HepG2 (cell line): ENCODE data around the gene HCFC1R1. TPM values are rescaled to one million over a fixed set of nuclear protein-coding genes. Genes with fewer than 3 reads are reported as not detected.

ENCODE experiments used
- ATF2 ChIP-seq: sonication (generic); formaldehyde crosslinking; IDR thresholded peaks from 2 replicates; pipeline ENCODE4 v1.4.0; 2020; ENCODE audit warnings: missing genetic modification reagents
- CREM ChIP-seq, 2 experiments: sonication (generic) in 1 of 2; formaldehyde crosslinking in 1 of 2; IDR thresholded peaks; 2 replicates each; pipeline versions ENCODE4 v1.4.0 to v1.6.1; 2016 to 2020; ENCODE audit warnings: antibody characterized with exemption in 1 of 2, mild to moderate bottlenecking in 1 of 2, missing genetic modification reagents in 1 of 2
- CTCF ChIP-seq: sonication (generic); formaldehyde crosslinking; IDR thresholded peaks from 2 replicates; pipeline ENCODE4 v1.5.0; 2020; ENCODE audit warnings: mild to moderate bottlenecking, missing genetic modification reagents, moderate library complexity
- GABPB1 ChIP-seq: IDR thresholded peaks from 2 replicates; pipeline ENCODE4 v1.6.1; 2016; ENCODE audit warnings: mild to moderate bottlenecking, missing genetic modification reagents, moderate library complexity, missing compliant biosample characterization
- HOXA3 ChIP-seq: sonication (generic); formaldehyde crosslinking; IDR thresholded peaks from 2 replicates; pipeline ENCODE4 v1.5.0; 2020; ENCODE audit warnings: missing genetic modification reagents
- JUN ChIP-seq: sonication (generic); formaldehyde crosslinking; IDR thresholded peaks from 2 replicates; pipeline ENCODE4 v1.4.0; 2020; ENCODE audit warnings: mild to moderate bottlenecking, missing genetic modification reagents
- KDM4B ChIP-seq: sonication (generic); formaldehyde crosslinking; IDR thresholded peaks from 2 replicates; pipeline ENCODE4 v1.4.0; 2020; ENCODE audit warnings: missing genetic modification reagents
- MAFF ChIP-seq: IDR thresholded peaks from 2 replicates; pipeline ENCODE4 v1.6.1; 2011; ENCODE audit warnings: low read depth, low read length, improper control_type of control experiment
- RARA ChIP-seq: IDR thresholded peaks from 2 replicates; pipeline ENCODE4 v1.6.1; 2016; ENCODE audit warnings: missing genetic modification reagents, missing compliant biosample characterization
- REL ChIP-seq: sonication (generic); formaldehyde crosslinking; conservative IDR thresholded peaks from 2 replicates; pipeline ENCODE4 v1.8.0; 2022; ENCODE audit warnings: mild to moderate bottlenecking, missing genetic modification reagents, moderate library complexity
- SKI ChIP-seq: fragments of 450-650 bp; IDR thresholded peaks from one replicate; pipeline ENCODE4 v1.6.1; 2018; ENCODE audit warnings: mild to moderate bottlenecking; ENCODE audit not compliant: partially characterized antibody
- SP5 ChIP-seq: IDR thresholded peaks from 2 replicates; pipeline ENCODE4 v1.6.1; 2016; ENCODE audit warnings: low read depth, borderline replicate concordance
- STAG1 ChIP-seq: sonication (generic); formaldehyde crosslinking; IDR thresholded peaks from 2 replicates; pipeline ENCODE4 v1.4.0; 2020; ENCODE audit warnings: missing genetic modification reagents
- STAT5B ChIP-seq: sonication (generic); formaldehyde crosslinking; IDR thresholded peaks from 2 replicates; pipeline ENCODE4 v1.4.0; 2020; ENCODE audit warnings: missing genetic modification reagents
- XBP1 ChIP-seq: sonication (generic); formaldehyde crosslinking; IDR thresholded peaks from 2 replicates; pipeline ENCODE4 v1.5.0; 2020; ENCODE audit warnings: missing genetic modification reagents
- ZBTB38 ChIP-seq: sonication (generic); formaldehyde crosslinking; IDR thresholded peaks from 2 replicates; pipeline ENCODE4 v1.5.1; 2020; ENCODE audit warnings: mild to moderate bottlenecking, missing genetic modification reagents
- ZNF276 ChIP-seq: sonication (generic); formaldehyde crosslinking; IDR thresholded peaks from 2 replicates; pipeline ENCODE4 v1.4.0; 2020; ENCODE audit warnings: mild to moderate bottlenecking, low read depth, missing genetic modification reagents
- ZNF281 ChIP-seq: sonication (generic); formaldehyde crosslinking; IDR thresholded peaks from 2 replicates; pipeline ENCODE4 v1.4.0; 2020; ENCODE audit warnings: missing genetic modification reagents, borderline replicate concordance
- ZNF292 ChIP-seq: sonication (generic); formaldehyde crosslinking; IDR thresholded peaks from 2 replicates; pipeline ENCODE4 v1.8.1; 2022; ENCODE audit warnings: mild to moderate bottlenecking, low read depth, missing genetic modification reagents, borderline replicate concordance
- ZNF775 ChIP-seq: sonication (generic); formaldehyde crosslinking; IDR thresholded peaks from 2 replicates; pipeline ENCODE4 v1.4.0; 2020; ENCODE audit warnings: missing genetic modification reagents, mild to moderate bottlenecking, moderate library complexity, borderline replicate concordance
- ZNF790 ChIP-seq: sonication (generic); formaldehyde crosslinking; IDR thresholded peaks from 2 replicates; pipeline ENCODE4 v1.8.0; 2022; ENCODE audit warnings: missing genetic modification reagents, mild to moderate bottlenecking, borderline replicate concordance
- ZSCAN22 ChIP-seq: sonication (generic); formaldehyde crosslinking; IDR thresholded peaks from 2 replicates; pipeline ENCODE4 v1.4.0; 2020; ENCODE audit warnings: mild to moderate bottlenecking, missing genetic modification reagents
- polyA plus RNA-seq, 8 experiments: library from polyadenylated mRNA; depleted of rRNA in 3 of 8; stranded (reverse) in 7 of 8; unstranded in 1 of 8; fragments of >200 nt; fragmentation: Illumina TruSeq in 4 of 8; extraction: Trizol in 4 of 8; gene quantifications; 2 replicates each; pipeline versions ENCODE4 v1.2.1 to v1.2.3, GENCODE V29; 2011 to 2016; ENCODE audit warnings: low read depth in 4 of 8, missing spikeins in 1 of 8, mixed read lengths in 1 of 8; ENCODE audit not compliant: insufficient read depth in 1 of 8
- total RNA-seq, 5 experiments: library from RNA; depleted of rRNA; stranded (reverse); fragments of >200 nt; fragmentation: Illumina TruSeq; extraction: Trizol; gene quantifications; 2 replicates each; pipeline ENCODE4 v1.2.3, GENCODE V29; 2016; ENCODE audit warnings: low read depth in 1 of 5

Gene HCFC1R1
- total and polyA plus RNA-seq, 2 of the 13 experiments (the other 11 are each of a cell fraction or from before 2014, with no cell fraction given), result 13.8 to 16.1 TPM

- TF ChIP-seq HOXA3 (CRISPR knock-in tag) (peak; percentile 38; the same call in 1 of the 2 replicates), ZNF775 (no peak), KDM4B (CRISPR knock-in tag) (0 out of 2 replicates have a peak, but pooled peaks have one; percentile 29), RARA (no peak), SP5 (CRISPR knock-in tag) (0 out of 2 replicates have a peak, but pooled peaks have one; percentile 17), GABPB1 (CRISPR knock-in tag) (peak; percentile 36; the same call in 1 of the 2 replicates), ZSCAN22 (CRISPR knock-in tag) (no peak), CREM (IDR thresholded peaks at IDR 0.05) (peak; percentile 49; the same call in 1 of the 2 replicates), CREM (CRISPR knock-in tag; IDR thresholded peaks at IDR 0.05) (0 out of 2 replicates have a peak, but pooled peaks have one; percentile 48), CTCF (CRISPR knock-in tag) (peak; percentile 73), SKI (peak; percentile 26), ZNF276 (CRISPR knock-in tag) (no peak), ZNF790 (CRISPR knock-in tag) (no peak), JUN (CRISPR knock-in tag) (peak; percentile 26; the same call in 1 of the 2 replicates), REL (CRISPR knock-in tag) (no peak), ZNF281 (CRISPR knock-in tag) (peak; percentile 62; the same call in 1 of the 2 replicates), STAT5B (CRISPR knock-in tag) (no peak), XBP1 (CRISPR knock-in tag) (no peak), MAFF (no peak), ZNF292 (no peak), ZBTB38 (CRISPR knock-in tag) (peak; percentile 80), ATF2 (peak; percentile 45; the same call in 1 of the 2 replicates), STAG1 (peak; percentile 37; the same call in 1 of the 2 replicates)
These were observed 5.8 kb downstream of the HCFC1R1 start, which contains the start of gene CLDN6 (continued) for GRCh38 chr16:3017794-3018506.
